Stimulated activated naive CD8-positive, alpha-beta T cell treated with anti-CD3 and anti-CD28 coated beads, Interleukin-15, Interleukin-2, amounts not matched to agents 100 ng/mL and 50 ng/mL, for 24 hours (primary cell): ENCODE measurements around the gene UGCG.
A peak's percentile ranks its signal among the peaks of the same experiment; 100 is the strongest.
"Not testable (repeated sequence)": the region's sequence is repeated elsewhere in the genome, so short reads cannot be mapped to it uniquely, and the experiment has no call there.

Experiments
- H3K27ac Mint-ChIP-seq: one replicate; pipeline ENCODE4 v1.8.0; 2021; ENCODE audit warnings: mild to moderate bottlenecking, mixed read lengths
- H3K27me3 Mint-ChIP-seq: one replicate; pipeline ENCODE4 v1.8.0; 2021; ENCODE audit warnings: mixed read lengths
- H3K36me3 Mint-ChIP-seq: one replicate; pipeline ENCODE4 v1.8.0; 2021; ENCODE audit warnings: low read depth, mixed read lengths
- H3K4me1 Mint-ChIP-seq: one replicate; pipeline ENCODE4 v1.8.0; 2021; ENCODE audit warnings: low read depth, mixed read lengths
- H3K4me3 Mint-ChIP-seq: one replicate; pipeline ENCODE4 v1.8.0; 2021; ENCODE audit warnings: mild to moderate bottlenecking, mixed read lengths
- H3K9me3 Mint-ChIP-seq: one replicate; pipeline ENCODE4 v1.8.0; 2021; ENCODE audit warnings: mixed read lengths

The UGCG gene

DNA sequence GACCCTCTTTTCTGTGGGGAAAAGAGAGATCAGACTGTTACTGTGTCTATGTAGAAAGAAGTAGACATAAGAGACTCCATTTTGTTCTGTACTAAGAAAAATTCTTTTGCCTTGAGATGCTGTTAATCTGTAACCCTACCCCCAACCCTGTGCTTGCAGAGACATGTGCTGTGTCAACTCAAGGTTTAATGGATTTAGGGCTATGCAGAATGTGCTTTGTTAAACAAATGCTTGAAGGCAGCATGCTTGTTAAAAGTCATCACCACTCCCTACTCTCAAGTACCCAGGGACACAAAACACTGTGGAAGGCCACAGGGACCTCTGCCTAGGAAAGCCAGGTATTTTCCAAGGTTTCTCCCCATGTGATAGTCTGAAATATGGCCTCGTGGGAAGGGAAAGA is 21.3 kb upstream of the UGCG start:
- Mint-ChIP-seq H3K4me1 (peaks cover 17% of the 10 kb centered on the region), H3K27me3 (peaks cover 18% of the 10 kb centered on the region)
- not testable (repeated sequence) for H3K27ac Mint-ChIP-seq, H3K36me3 Mint-ChIP-seq, H3K9me3 Mint-ChIP-seq, H3K4me3 Mint-ChIP-seq

DNA sequence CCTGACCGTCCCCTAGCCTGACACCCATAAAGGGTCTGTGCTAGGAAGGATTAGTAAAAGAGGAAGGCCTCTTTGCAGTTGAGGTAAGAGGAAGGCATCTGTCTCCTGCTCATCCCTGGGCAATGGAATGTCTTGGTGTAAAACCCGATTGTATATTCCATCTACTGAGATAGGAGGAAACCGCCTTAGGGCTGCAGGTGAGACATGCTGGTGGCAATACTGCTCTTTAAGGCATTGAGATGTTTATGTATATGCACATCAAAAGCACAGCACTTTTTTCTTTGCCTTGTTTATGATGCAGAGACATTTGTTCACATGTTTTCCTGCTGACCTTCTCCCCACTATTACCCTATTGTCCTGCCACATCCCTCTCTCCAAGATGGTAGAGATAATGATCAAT is 20.9 kb upstream of the UGCG start:
- H3K4me3 Mint-ChIP-seq, H3K9me3 Mint-ChIP-seq, H3K36me3 Mint-ChIP-seq, H3K27ac Mint-ChIP-seq: not testable (repeated sequence)
- H3K4me1 Mint-ChIP-seq: peaks cover 13% of the 10 kb centered on the region
- peaks cover 18% of the 10 kb centered on the region for H3K27me3 Mint-ChIP-seq

DNA sequence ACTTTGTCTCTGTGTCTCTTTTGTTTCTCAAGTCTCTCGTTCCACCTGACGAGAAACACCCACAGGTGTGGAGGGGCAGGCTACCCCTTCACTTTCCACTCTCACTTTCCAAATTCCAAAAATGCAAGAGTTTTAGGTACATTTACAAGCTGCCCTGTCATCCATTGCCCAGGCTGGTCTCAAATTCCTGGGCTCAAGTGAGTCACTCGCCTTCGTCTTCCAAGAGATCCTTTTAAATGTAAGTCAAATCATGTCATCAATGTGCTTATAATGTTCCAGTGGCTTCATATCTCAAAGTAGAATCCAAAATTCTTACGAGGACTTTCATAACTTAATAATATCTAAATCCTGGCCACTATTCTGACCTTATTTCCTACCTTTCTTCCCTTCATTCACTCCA is 20.4 kb upstream of the UGCG start:
- Mint-ChIP-seq H3K27ac (no peak overlapping the region), H3K27me3 (peaks cover 18% of the 10 kb centered on the region), H3K9me3 (peaks cover 7% of the 10 kb centered on the region), H3K4me3 (no peak overlapping the region), H3K4me1 (peaks cover 8% of the 10 kb centered on the region), H3K36me3 (no peaks in the 10 kb centered on the region)

DNA sequence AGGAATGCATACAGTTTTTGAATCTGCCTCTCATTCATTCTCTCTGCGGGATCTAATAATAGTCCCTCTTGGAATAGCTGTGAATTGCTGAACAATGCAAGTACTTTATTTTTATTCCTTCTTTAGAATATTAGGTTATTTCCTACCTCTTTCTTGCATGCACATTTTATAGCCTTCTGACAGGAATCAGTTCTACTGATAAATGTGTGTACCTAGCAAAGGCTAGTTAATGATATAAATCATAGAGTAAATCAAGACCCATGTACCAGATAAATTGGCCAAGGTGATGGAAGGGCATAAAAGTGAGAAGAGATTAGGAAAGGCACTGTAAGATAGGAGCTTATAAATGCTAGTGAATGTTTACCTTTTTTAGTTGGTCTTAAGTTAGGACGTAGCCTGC is 19.2 kb upstream of the UGCG start:
- Mint-ChIP-seq H3K27me3 (peaks cover 18% of the 10 kb centered on the region), H3K36me3 (no peaks in the 10 kb centered on the region), H3K4me1 (no peaks in the 10 kb centered on the region), H3K9me3 (peaks cover 11% of the 10 kb centered on the region), H3K4me3 (no peak overlapping the region), H3K27ac (no peak overlapping the region)

DNA sequence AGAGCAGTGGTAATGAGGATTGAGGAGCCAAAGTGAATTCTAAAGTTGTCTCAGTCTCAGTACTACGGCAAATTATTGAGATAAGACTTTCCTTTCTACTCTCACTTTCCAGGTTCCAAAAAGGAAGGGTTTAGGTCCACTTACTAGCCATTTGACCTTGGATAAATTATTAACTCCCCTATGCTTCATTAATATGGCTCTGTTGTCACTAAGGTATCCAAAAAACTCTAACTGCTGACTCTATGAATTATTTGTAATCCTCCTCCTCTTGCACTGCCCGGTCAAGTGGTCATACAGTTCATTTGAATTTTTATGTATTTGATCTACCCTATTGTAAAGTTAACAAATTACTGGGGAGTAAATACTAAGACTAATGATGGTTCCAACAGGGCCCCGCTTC is 17.7 kb upstream of the UGCG start:
- Mint-ChIP-seq H3K27ac (no peak overlapping the region), H3K4me3 (no peak overlapping the region), H3K36me3 (no peaks in the 10 kb centered on the region), H3K27me3 (peaks cover 9% of the 10 kb centered on the region), H3K4me1 (no peaks in the 10 kb centered on the region), H3K9me3 (peaks cover 11% of the 10 kb centered on the region)

DNA sequence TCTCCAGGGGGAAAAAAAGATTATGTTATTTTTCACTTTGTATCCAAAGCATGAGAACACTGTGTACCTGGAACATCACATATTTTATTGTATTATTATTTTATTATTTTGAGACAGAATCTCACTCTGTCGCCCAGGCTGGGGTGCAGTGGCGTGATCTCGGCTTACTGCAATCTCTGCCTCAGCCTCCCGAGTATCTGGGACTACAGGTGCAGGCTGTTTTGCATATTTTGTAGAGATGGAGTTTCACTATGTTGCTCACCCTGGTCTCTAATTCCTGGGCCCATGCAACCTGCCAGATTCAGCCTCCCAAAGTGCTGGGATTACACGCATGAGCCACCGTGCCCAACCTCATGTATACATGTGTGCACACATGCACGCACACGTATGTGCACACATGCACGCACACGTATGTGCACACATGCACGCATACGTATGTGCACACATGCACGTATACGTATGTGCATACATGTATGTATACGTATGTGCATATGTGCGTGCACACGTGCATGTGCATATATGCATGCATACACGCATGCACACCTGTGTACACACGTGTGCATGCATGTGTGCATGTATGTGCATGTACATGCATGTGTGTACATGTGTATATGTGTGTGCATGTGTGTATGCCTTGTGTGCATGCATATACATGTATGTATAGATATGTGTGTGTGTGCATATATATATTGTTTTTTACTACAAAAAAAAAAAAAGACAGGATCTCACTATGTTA is 9.5 kb upstream of the UGCG start:
- H3K27ac Mint-ChIP-seq: no peak overlapping the region
- peaks cover 5% of the 10 kb centered on the region for H3K4me1 Mint-ChIP-seq
- H3K4me3 Mint-ChIP-seq: no peak overlapping the region
- no peaks in the 10 kb centered on the region for H3K27me3 Mint-ChIP-seq
- no peaks in the 10 kb centered on the region for H3K36me3 Mint-ChIP-seq
- no peaks in the 10 kb centered on the region for H3K9me3 Mint-ChIP-seq

DNA sequence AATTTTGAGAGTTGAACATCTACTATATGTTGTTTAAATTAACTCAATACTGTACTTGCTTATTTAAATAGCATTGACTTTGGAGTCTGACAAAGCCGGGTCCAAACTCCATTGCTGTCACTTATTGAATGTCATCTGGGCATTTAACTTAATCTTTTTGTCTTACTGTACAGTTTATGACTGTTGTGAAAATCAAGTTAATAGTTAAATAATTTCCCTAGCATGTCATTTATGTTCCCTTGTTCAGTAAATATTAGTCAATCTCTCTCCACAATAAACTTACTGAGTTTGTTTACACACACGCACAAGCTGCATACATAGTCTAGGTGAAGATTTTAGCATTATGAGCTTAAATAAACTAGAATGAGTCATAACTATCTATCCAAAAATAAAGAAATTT is 6.3 kb upstream of the UGCG start:
- Mint-ChIP-seq H3K4me1 (peaks cover 12% of the 10 kb centered on the region), H3K4me3 (no peak overlapping the region), H3K9me3 (no peaks in the 10 kb centered on the region), H3K27me3 (no peaks in the 10 kb centered on the region), H3K27ac (no peak overlapping the region), H3K36me3 (no peaks in the 10 kb centered on the region)

DNA sequence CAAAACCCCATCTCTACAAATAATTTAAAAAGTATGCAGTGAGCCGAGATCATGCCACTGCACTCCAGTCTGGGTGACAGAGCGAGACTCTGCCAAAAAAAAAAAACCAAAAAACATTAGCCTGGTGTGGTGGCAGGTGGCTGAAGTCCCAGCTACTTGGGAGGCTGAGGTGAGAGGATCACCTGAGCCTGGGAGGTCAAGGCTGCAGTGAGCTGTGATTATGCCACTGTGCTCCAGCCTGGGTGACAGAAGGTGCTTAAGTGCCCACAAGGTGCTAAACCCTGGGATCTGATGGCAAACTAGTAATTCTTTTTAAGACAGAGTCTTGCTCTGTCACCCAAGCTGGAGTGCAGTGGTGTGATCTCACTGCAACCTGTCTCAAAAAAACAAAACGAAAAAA is 5.7 kb upstream of the UGCG start:
- not testable (repeated sequence) for H3K4me3 Mint-ChIP-seq, H3K27me3 Mint-ChIP-seq, H3K9me3 Mint-ChIP-seq, H3K27ac Mint-ChIP-seq, H3K36me3 Mint-ChIP-seq
- H3K4me1 Mint-ChIP-seq: peaks cover 17% of the 10 kb centered on the region

DNA sequence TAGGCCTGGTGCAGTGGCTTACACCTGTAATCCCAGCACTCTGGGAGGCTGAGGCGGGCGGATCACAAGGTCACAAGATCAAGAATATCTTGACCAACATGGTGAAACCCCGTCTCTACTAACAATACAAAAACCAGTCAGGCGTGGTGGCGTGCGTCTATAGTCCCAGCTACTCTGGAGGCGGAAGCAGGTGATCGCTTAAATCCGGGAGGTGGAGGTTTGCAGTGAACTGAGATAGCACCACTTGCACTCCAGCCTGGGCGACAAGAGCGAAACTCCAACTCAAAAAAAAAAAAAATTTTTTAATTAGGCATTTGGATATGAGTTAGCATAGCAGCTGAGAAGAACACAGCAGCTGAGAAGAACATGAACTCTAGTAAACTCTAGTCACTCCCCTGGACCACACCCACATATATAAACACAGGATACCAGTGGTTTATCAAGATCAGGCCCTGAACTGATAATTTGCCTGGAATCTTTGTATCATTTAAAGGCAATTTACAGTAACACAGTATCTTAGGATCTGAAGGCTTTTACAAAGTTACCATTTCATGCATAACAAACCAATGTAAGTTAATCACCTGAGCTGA is 4.6 kb upstream of the UGCG start:
- Mint-ChIP-seq H3K9me3 (no peaks in the 10 kb centered on the region), H3K27ac (no peak overlapping the region), H3K4me3 (no peak overlapping the region), H3K27me3 (no peaks in the 10 kb centered on the region), H3K36me3 (no peaks in the 10 kb centered on the region), H3K4me1 (peaks cover 20% of the 10 kb centered on the region)

DNA sequence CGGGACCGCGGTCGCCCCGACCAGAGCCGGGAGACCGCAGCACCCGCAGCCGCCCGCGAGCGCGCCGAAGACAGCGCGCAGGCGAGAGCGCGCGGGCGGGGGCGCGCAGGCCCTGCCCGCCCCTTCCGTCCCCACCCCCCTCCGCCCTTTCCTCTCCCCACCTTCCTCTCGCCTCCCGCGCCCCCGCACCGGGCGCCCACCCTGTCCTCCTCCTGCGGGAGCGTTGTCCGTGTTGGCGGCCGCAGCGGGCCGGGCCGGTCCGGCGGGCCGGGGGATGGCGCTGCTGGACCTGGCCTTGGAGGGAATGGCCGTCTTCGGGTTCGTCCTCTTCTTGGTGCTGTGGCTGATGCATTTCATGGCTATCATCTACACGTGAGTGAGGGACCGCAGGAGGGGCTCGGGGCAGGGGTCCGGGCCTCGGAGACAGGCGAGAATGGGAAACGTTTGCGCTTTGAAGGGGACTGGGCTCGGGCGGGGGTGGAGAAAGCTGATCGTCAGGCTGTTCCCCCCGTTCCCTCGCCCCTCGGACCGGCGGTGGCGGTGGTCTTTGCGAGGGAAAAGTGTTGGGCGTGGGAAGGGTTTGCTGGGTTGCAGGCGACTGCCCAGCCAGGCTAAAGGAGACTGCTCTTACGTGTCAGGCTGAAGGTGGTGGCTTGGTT is 457 bp downstream of the UGCG start:
- Mint-ChIP-seq H3K36me3 (no peaks in the 10 kb centered on the region), H3K27ac (no peak overlapping the region), H3K9me3 (no peaks in the 10 kb centered on the region), H3K4me3 (peak overlapping the region; percentile 89), H3K27me3 (no peaks in the 10 kb centered on the region), H3K4me1 (peaks cover 16% of the 10 kb centered on the region)

DNA sequence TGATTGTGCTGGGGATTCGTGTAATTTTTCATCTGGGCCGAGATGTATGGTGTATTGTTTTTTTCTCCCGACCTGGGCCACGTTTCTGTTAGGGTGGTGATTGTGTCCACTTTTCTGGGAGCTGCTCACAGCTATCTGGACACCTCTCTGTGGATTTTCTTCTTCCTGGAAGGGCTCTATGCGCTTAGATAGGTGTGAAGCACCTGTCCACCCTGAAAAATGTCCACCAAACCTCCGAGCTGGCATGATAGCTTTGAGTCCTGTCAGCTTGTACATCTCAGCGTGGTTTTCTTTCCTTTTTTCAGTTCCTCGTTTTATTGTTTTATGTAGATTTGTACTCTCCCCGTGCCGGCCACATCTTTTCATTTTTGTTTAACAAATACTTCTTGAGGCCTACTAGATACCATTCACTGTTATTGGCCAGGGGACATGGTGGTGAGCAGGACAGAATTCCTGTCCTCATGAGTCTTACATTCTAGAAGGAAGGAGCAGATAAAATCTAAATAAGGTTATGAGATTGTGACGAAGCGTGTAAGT is 1.1 kb downstream of the UGCG start:
- H3K4me3 Mint-ChIP-seq: no peak overlapping the region
- no peaks in the 10 kb centered on the region for H3K36me3 Mint-ChIP-seq
- H3K27me3 Mint-ChIP-seq: no peaks in the 10 kb centered on the region
- no peaks in the 10 kb centered on the region for H3K9me3 Mint-ChIP-seq
- peaks cover 10% of the 10 kb centered on the region for H3K4me1 Mint-ChIP-seq
- no peak overlapping the region for H3K27ac Mint-ChIP-seq

DNA sequence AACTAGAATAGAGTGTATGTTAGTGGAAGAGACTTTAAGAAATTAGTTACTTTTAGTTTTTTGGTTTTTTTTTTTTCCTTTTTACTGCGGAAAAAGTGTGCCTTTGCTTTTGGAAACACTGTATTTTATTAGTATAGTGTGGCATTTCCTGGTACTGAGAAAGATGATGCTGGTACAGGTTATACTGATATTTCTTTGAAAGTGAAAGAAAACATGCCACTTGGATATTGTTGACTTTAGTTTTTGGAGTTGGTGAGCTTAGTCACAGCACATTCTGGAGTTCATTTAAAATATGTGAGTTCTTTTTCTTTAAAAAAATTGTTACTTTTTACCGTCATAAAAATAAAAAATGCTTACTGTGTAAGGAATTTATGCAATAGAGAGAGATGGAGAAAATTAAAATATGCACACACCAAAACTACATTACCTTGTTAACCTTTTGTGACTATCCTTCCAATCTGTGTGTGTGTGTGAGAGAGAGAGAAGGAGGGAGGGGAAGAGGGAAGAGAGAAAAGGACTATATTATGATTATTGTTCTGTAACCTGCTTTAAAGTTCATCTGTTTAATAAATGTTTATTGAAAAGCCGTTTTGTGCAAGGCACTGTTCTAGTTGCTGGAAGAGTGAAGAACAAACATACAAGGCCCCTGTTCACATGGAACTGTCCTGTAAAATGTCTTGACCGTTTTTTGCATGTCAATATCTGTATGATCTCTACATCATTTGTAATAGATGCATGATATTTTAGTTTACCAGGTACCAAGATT is 1.9 kb downstream of the UGCG start:
- H3K4me3 Mint-ChIP-seq: no peak overlapping the region
- peaks cover 8% of the 10 kb centered on the region for H3K4me1 Mint-ChIP-seq
- no peaks in the 10 kb centered on the region for H3K36me3 Mint-ChIP-seq
- no peaks in the 10 kb centered on the region for H3K9me3 Mint-ChIP-seq
- no peaks in the 10 kb centered on the region for H3K27me3 Mint-ChIP-seq
- H3K27ac Mint-ChIP-seq: no peak overlapping the region

DNA sequence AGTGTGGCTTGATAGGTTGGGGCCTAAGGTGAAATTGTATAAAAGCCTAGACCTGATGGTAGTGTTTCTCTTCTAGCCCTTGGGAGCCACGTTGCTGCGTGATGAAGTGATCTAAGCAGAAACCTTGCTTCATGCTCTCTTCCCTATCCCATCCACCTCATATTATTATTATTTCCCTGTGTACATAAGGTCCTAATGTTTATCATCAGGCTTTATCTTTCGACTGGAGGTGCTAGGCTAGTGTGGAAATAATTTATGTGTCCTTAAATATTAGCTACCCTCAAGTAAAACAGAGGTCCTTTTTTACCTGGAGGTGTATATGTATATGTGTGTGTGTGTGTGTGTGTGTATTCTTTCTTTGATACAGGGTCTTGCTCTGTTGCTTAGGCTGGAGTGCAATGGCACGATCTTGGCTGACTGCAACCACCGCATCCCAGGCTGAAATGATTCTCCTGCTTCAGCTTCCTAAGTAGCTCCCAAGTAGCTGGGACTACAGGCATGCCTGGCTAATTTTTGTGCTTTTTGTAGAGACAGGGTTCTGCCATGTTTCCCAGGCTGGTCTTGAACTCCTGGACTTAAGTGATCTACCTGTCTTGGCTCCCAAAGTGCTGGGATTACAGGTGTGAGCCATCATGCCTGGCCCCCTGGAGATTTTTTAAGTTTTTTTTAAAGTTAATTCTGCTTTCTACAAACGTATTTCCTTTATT is 3.7 kb downstream of the UGCG start:
- Mint-ChIP-seq H3K9me3 (no peaks in the 10 kb centered on the region), H3K27me3 (no peaks in the 10 kb centered on the region), H3K36me3 (peaks cover 8% of the 10 kb centered on the region), H3K4me3 (no peak overlapping the region), H3K4me1 (peaks cover 23% of the 10 kb centered on the region), H3K27ac (no peak overlapping the region)

DNA sequence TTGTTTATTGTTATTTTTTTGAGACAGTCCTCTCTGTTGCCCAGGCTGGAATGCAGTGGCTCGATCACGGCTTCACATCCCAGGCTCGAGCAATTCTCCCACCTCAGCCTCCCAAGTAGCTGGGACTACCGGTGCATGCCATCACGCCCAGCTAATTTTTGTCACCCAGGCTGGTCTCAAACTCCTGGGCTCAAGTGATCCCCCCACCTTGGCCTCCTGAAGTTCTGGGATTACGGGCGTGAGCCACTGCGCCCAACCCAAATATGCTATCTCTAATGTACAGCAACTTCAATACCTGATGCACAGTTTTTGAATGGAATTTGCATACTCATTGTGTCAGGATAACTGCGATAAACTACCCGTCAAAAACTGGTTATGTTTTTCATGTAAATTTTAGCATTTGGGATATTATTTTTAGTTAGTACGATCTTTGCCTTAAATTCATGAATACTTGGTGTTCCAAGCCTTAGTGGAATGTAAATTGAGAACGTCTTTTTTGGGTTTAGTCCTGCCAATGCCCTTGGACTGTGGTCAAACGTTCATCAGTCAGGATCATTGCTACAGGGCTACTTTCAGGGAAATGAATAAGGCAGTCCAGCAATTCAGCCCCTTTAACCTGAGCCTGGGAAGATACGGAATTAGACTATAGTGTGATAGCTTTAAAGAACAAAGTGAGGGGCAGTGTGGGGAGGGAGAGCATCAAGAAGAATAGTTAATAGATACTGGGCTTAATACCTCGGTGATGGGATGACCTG is 4.4 kb downstream of the UGCG start:
- H3K4me3 Mint-ChIP-seq: no peak overlapping the region
- no peaks in the 10 kb centered on the region for H3K9me3 Mint-ChIP-seq
- no peak overlapping the region for H3K27ac Mint-ChIP-seq
- no peaks in the 10 kb centered on the region for H3K27me3 Mint-ChIP-seq
- H3K36me3 Mint-ChIP-seq: peaks cover 10% of the 10 kb centered on the region
- H3K4me1 Mint-ChIP-seq: peaks cover 22% of the 10 kb centered on the region
